KMS-11 (cell line): Measurements from ENCODE around the gene HPCAL1.

Experiments
- H2AFZ ChIP-seq: fragments of 200-600 bp; sonication (generic); 2 replicates; pipeline ENCODE4 v1.6.1; 2016; ENCODE audit warnings: antibody characterized with exemption, mixed run types, low read depth
- H3K27ac ChIP-seq: fragments of 200-600 bp; sonication (generic); 2 replicates; pipeline ENCODE4 v1.6.1; 2016; ENCODE audit warnings: mild to moderate bottlenecking, mixed run types
- H3K27me3 ChIP-seq: fragments of 200-600 bp; sonication (generic); 2 replicates; pipeline ENCODE4 v1.6.1; 2017; ENCODE audit warnings: mild to moderate bottlenecking, low read depth, mixed run types, moderate library complexity; ENCODE audit not compliant: insufficient read depth
- H3K36me3 ChIP-seq: fragments of 200-600 bp; sonication (generic); 2 replicates; pipeline ENCODE4 v1.6.1; 2017; ENCODE audit warnings: mild to moderate bottlenecking, mixed run types; ENCODE audit not compliant: insufficient read depth
- H3K4me1 ChIP-seq: fragments of 200-600 bp; sonication (generic); 2 replicates; pipeline ENCODE4 v1.6.1; 2016; ENCODE audit warnings: mild to moderate bottlenecking, low read depth, mixed run types; ENCODE audit not compliant: poor library complexity, severe bottlenecking
- H3K4me2 ChIP-seq: fragments of 200-600 bp; sonication (generic); 2 replicates; pipeline ENCODE4 v1.7.0; 2016; ENCODE audit warnings: mild to moderate bottlenecking, mixed run types
- H3K4me3 ChIP-seq: fragments of 200-600 bp; sonication (generic); IDR thresholded peaks from 2 replicates; pipeline ENCODE4 v1.6.1; 2017; ENCODE audit warnings: low read depth, low read length, mixed read lengths; ENCODE audit not compliant: insufficient read depth
- H3K79me2 ChIP-seq: fragments of 200-600 bp; sonication (generic); 2 replicates; pipeline ENCODE4 v1.6.1; 2016; ENCODE audit warnings: low read depth, mixed run types; ENCODE audit not compliant: insufficient read depth
- H3K9ac ChIP-seq: fragments of 200-600 bp; sonication (generic); 2 replicates; pipeline ENCODE4 v1.6.1; 2016; ENCODE audit warnings: mild to moderate bottlenecking, mixed run types
- H4K20me1 ChIP-seq: fragments of 200-600 bp; sonication (generic); 2 replicates; pipeline ENCODE4 v1.6.1; 2016; ENCODE audit warnings: mild to moderate bottlenecking, mixed run types; ENCODE audit not compliant: insufficient read depth
- TF ChIP-seq, protein P1 (sequence below): fragments of 200-600 bp; sonication (generic); conservative IDR thresholded peaks from 2 replicates; pipeline ENCODE4 v1.6.1; 2017; ENCODE audit warnings: low read depth, mild to moderate bottlenecking, antibody characterized with exemption, low read length, moderate library complexity, mixed read lengths

Gene HPCAL1

DNA sequence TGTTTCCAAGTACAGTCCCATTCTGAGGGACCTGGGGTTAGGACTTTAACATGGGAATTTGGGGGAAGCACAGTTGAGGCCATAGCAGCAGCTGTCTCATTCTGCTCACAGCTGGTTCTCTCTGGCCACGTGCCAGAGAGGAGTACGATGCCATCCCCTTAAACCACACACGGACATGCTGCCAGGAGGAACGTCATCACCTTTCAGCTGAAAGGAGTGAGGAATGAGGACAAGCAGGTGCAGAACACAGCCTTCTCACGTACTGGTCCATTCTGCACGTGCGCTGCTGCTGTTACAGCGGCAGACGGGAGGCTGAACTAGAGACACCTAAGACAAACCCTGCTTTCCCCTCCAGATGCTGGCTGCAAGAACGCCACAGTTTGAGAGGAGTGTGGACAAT is 111.9 kb downstream of the HPCAL1 start:
- H2AFZ ChIP-seq: no peak overlapping the region
- no peaks in the 10 kb centered on the region for H4K20me1 ChIP-seq
- H3K27me3 ChIP-seq: no peaks in the 10 kb centered on the region
- H3K27ac ChIP-seq: no peak overlapping the region
- no peak overlapping the region for H3K4me3 ChIP-seq
- H3K4me1 ChIP-seq: peaks cover 12% of the 10 kb centered on the region
- H3K4me2 ChIP-seq: no peak overlapping the region
- no peaks in the 10 kb centered on the region for H3K36me3 ChIP-seq
- H3K9ac ChIP-seq: no peak overlapping the region
- TF ChIP-seq, protein P1, sequence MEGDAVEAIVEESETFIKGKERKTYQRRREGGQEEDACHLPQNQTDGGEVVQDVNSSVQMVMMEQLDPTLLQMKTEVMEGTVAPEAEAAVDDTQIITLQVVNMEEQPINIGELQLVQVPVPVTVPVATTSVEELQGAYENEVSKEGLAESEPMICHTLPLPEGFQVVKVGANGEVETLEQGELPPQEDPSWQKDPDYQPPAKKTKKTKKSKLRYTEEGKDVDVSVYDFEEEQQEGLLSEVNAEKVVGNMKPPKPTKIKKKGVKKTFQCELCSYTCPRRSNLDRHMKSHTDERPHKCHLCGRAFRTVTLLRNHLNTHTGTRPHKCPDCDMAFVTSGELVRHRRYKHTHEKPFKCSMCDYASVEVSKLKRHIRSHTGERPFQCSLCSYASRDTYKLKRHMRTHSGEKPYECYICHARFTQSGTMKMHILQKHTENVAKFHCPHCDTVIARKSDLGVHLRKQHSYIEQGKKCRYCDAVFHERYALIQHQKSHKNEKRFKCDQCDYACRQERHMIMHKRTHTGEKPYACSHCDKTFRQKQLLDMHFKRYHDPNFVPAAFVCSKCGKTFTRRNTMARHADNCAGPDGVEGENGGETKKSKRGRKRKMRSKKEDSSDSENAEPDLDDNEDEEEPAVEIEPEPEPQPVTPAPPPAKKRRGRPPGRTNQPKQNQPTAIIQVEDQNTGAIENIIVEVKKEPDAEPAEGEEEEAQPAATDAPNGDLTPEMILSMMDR: no peak
- no peaks in the 10 kb centered on the region for H3K79me2 ChIP-seq

GRCh38 chr2:10415048-10415447 is 112.3 kb downstream of the HPCAL1 start:
- no peak overlapping the region for H3K4me3 ChIP-seq
- no peaks in the 10 kb centered on the region for H3K27me3 ChIP-seq
- no peaks in the 10 kb centered on the region for H3K79me2 ChIP-seq
- no peak overlapping the region for H3K4me2 ChIP-seq
- no peak overlapping the region for H3K9ac ChIP-seq
- H3K27ac ChIP-seq: no peak overlapping the region
- H3K4me1 ChIP-seq: peaks cover 8% of the 10 kb centered on the region
- no peak overlapping the region for H2AFZ ChIP-seq
- TF ChIP-seq, protein P1: no peak
- H4K20me1 ChIP-seq: no peaks in the 10 kb centered on the region
- no peaks in the 10 kb centered on the region for H3K36me3 ChIP-seq

GRCh38 chr2:10415640-10416039 is 112.9 kb downstream of the HPCAL1 start:
- Histone ChIP-seq H3K36me3 (no peaks in the 10 kb centered on the region), H3K4me1 (peaks cover 2% of the 10 kb centered on the region), H3K79me2 (no peaks in the 10 kb centered on the region), H4K20me1 (no peaks in the 10 kb centered on the region), H3K4me2 (no peak overlapping the region), H3K27me3 (no peaks in the 10 kb centered on the region), H3K9ac (no peak overlapping the region), H3K4me3 (no peak overlapping the region), H3K27ac (no peak overlapping the region), H2AFZ (no peak overlapping the region)
- TF ChIP-seq, protein P1: no peak

- H3K4me1 ChIP-seq: no peaks in the 10 kb centered on the region
- H3K4me2 ChIP-seq: no peak overlapping the region
- H3K79me2 ChIP-seq: no peaks in the 10 kb centered on the region
- no peak overlapping the region for H3K27ac ChIP-seq
- TF ChIP-seq, protein P1: no peak
- no peak overlapping the region for H3K9ac ChIP-seq
- no peaks in the 10 kb centered on the region for H3K36me3 ChIP-seq
- H4K20me1 ChIP-seq: no peaks in the 10 kb centered on the region
- H3K27me3 ChIP-seq: no peaks in the 10 kb centered on the region
- no peak overlapping the region for H2AFZ ChIP-seq
- no peak overlapping the region for H3K4me3 ChIP-seq
Measured at GRCh38 chr2:10417551-10418335, 115.0 kb downstream of the HPCAL1 start.
